AG04449 (cell line): ENCODE results near the gene HDAC4.

ENCODE experiments used
- CTCF ChIA-PET: fragments of 350-600 bp; formaldehyde crosslinking; extraction: SDS; loops from one replicate; lab custom pipeline; 2021; ENCODE audit warnings: antibody characterized with exemption; lab: Yijun Ruan, JAX
- POLR2A ChIA-PET: fragments of 400-600, 350-600 bp; formaldehyde crosslinking; extraction: SDS; loops from one replicate; lab custom pipeline; 2020; ENCODE audit warnings: antibody characterized with exemption, inconsistent platforms; lab: Yijun Ruan, JAX
- DNase-seq: peaks from one replicate; pipeline ENCODE4 v3.0.0-alpha.2; 2010; ENCODE audit warnings: low read depth, low spot score
- H3K4me3 ChIP-seq: 2 replicates; pipeline ENCODE4 v1.5.1; 2011; ENCODE audit warnings: low read depth, mild to moderate bottlenecking, control low read depth, low read length
- TF ChIP-seq, protein P1 (sequence below): IDR thresholded peaks from one replicate; pipeline ENCODE4 v1.5.1; 2011; ENCODE audit warnings: mild to moderate bottlenecking, moderate library complexity, low read length, control low read depth, inconsistent platforms; ENCODE audit not compliant: insufficient read depth; ENCODE audit errors: missing control alignments

The HDAC4 gene

DNA sequence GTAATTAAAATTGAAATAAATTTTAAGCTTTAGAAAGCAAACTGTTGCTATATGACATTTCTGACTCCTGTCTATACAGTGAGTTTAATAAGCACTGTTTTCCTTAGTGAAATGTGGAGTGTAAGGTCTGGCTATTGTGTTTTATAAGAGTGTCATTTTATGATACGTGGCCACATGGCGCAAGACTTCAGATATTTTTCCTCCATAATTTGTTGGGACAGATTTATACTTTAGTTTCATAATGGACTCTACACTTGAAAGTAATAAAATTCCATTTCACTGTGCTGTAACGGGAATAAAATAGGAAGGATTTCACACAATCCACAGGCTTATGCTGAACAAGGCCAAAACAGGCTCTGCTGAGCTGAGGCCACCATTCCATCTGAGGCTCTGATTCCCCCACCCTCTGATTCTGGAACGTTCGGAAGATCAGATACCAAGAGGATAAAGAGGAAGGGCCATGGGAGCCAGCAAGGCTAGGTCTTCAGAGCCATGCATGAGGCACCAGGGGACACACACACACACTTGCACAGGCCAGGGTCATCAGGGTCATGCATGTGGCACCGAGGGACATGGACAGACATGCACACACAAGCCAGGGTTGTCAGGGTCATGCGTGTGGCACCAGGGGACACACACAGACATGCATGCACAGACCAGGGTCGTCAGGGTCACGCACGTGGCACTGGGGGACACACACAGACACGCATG is 35.6 kb downstream of the HDAC4 start:
- DNase-seq, result no peak
- ChIA-PET POLR2A (no interaction called here), CTCF (no interaction called here)
- TF ChIP-seq, protein P1, sequence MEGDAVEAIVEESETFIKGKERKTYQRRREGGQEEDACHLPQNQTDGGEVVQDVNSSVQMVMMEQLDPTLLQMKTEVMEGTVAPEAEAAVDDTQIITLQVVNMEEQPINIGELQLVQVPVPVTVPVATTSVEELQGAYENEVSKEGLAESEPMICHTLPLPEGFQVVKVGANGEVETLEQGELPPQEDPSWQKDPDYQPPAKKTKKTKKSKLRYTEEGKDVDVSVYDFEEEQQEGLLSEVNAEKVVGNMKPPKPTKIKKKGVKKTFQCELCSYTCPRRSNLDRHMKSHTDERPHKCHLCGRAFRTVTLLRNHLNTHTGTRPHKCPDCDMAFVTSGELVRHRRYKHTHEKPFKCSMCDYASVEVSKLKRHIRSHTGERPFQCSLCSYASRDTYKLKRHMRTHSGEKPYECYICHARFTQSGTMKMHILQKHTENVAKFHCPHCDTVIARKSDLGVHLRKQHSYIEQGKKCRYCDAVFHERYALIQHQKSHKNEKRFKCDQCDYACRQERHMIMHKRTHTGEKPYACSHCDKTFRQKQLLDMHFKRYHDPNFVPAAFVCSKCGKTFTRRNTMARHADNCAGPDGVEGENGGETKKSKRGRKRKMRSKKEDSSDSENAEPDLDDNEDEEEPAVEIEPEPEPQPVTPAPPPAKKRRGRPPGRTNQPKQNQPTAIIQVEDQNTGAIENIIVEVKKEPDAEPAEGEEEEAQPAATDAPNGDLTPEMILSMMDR, result no peak
- no peak overlapping the region for H3K4me3 ChIP-seq

GRCh38 chr2:239363946-239364637 is 36.7 kb downstream of the HDAC4 start:
- POLR2A ChIA-PET, result no interaction called here
- no peak overlapping the region for H3K4me3 ChIP-seq
- TF ChIP-seq, protein P1, result no peak
- no peak for DNase-seq
- CTCF ChIA-PET, result no interaction called here

GRCh38 chr2:239362507-239362906 is 38.3 kb downstream of the HDAC4 start:
- TF ChIP-seq, protein P1, result no peak
- no peak overlapping the region for H3K4me3 ChIP-seq
- no peak for DNase-seq
- ChIA-PET POLR2A (no interaction called here), CTCF (interaction anchor here (1.5 kb wide), 1 partner anchor 18 kb away, joined by 5 read pairs; no protein-coding TSS in a partner anchor)

GRCh38 chr2:239361311-239361642 is 39.5 kb downstream of the HDAC4 start:
- ChIA-PET POLR2A (no interaction called here), CTCF (interaction anchor here (1.5 kb wide), 1 partner anchor 17 kb away, joined by 5 read pairs; no protein-coding TSS in a partner anchor)
- no peak overlapping the region for H3K4me3 ChIP-seq
- TF ChIP-seq, protein P1, result peak; percentile 49
- no peak for DNase-seq

GRCh38 chr2:239360421-239361310 is 40.2 kb downstream of the HDAC4 start:
- H3K4me3 ChIP-seq, result no peak overlapping the region
- POLR2A ChIA-PET, result no interaction called here
- TF ChIP-seq, protein P1, result no peak
- DNase-seq, result no peak
- CTCF ChIA-PET, result no interaction called here
